ENCODE measurements around the gene MEF2D.

Gene MEF2D

GRCh38 chr1:156505679-156506298 is 5.2 kb upstream of the MEF2D start (continued):
- TF ChIP-seq ZNF148 (tag by site-specific recombination; IDR thresholded peaks at IDR 0.05; ENCODE audit: borderline replicate concordance) (no peak), PRDM4 (tag by site-specific recombination; IDR thresholded peaks at IDR 0.05) (no peak), ZNF830 (tag by site-specific recombination; IDR thresholded peaks at IDR 0.05; ENCODE audit: low read depth) (no peak), ZNF138 (tag by site-specific recombination; IDR thresholded peaks at IDR 0.05; ENCODE audit: borderline replicate concordance) (0 out of 2 replicates have a peak, but pooled peaks have one; percentile 30), ZSCAN16 (tag by site-specific recombination; IDR thresholded peaks at IDR 0.05) (no peak), YY2 (tag by site-specific recombination; IDR thresholded peaks at IDR 0.05) (0 out of 2 replicates have a peak, but pooled peaks have one; percentile 12), KLF7 (tag by site-specific recombination; IDR thresholded peaks at IDR 0.05; ENCODE audit: borderline replicate concordance) (peak; percentile 32; the same call in 1 of the 2 replicates), ZNF654 (tag by site-specific recombination; IDR thresholded peaks at IDR 0.05; ENCODE audit: low read depth) (no peak), ZNF266 (tag by site-specific recombination; IDR thresholded peaks at IDR 0.05; ENCODE audit: low read depth) (no peak), ZNF670 (tag by site-specific recombination; IDR thresholded peaks at IDR 0.05; ENCODE audit: low read depth) (no peak), ZNF416 (tag by site-specific recombination; IDR thresholded peaks at IDR 0.05) (no peak), ZNF280D (tag by site-specific recombination; IDR thresholded peaks at IDR 0.05) (peak; percentile 88)

GRCh38 chr1:156504821-156505678 is 4.5 kb upstream of the MEF2D start:
- Histone ChIP-seq H3K4me1 (ENCODE audit: control insufficient read depth, insufficient read depth, low read length) (no peaks in the 10 kb centered on the region), H3K4me3 (ENCODE audit: low read depth, low read length) (peak overlapping the region; percentile 42), H3K9me3 (ENCODE audit: control insufficient read depth, insufficient read depth, low read depth, low read length) (no peaks in the 10 kb centered on the region), H3K36me3 (ENCODE audit: control insufficient read depth in 2 of 2, insufficient read depth in 1 of 2, low read length in 2 of 2) (no peaks in the 10 kb centered on the region), H3K27ac (ENCODE audit: extremely low read depth, low read depth, low read length) (no peak overlapping the region)
- ChIA-PET POLR2A (interaction anchor here (0.5 to 1.6 kb wide), 11 partner anchors 11 to 1309 kb away, joined by 3 to 7 read pairs (median 4); partner anchors contain the start of gene NAXE), CTCF (interaction anchor here (0.6 to 1.3 kb wide), 8 partner anchors 15 to 528 kb away, joined by 3 to 4 read pairs (median 3); no protein-coding TSS in a partner anchor)
- TF ChIP-seq KLF7 (tag by site-specific recombination; IDR thresholded peaks at IDR 0.05; ENCODE audit: borderline replicate concordance) (0 out of 2 replicates have a peak, but pooled peaks have one; percentile 28), ZSCAN16 (tag by site-specific recombination; IDR thresholded peaks at IDR 0.05) (no peak), ZNF76 (tag by site-specific recombination; IDR thresholded peaks at IDR 0.05; ENCODE audit: borderline replicate concordance, low read depth) (peak; percentile 81; the same call in 1 of the 2 replicates), ZNF398 (tag by site-specific recombination; IDR thresholded peaks at IDR 0.05) (peak; percentile 87), KLF10 (tag by site-specific recombination; IDR thresholded peaks at IDR 0.05) (peak; percentile 84), ZNF837 (tag by site-specific recombination; IDR thresholded peaks at IDR 0.05) (no peak), PATZ1 (tag by site-specific recombination; IDR thresholded peaks at IDR 0.05) (peak; percentile 99), ZBTB21 (tag by site-specific recombination; IDR thresholded peaks at IDR 0.05) (peak; percentile 99), GLIS1 (tag by site-specific recombination; IDR thresholded peaks at IDR 0.05) (peak; percentile 57), BCL11B (tag by site-specific recombination; IDR thresholded peaks at IDR 0.05; ENCODE audit: low read depth) (no peak; the same call in 1 of the 2 replicates), OSR2 (tag by site-specific recombination; IDR thresholded peaks at IDR 0.05) (0 out of 2 replicates have a peak, but pooled peaks have one; percentile 44)
